GM12878 (cell line): ENCODE results near the gene LEFTY1. TPM values are rescaled to one million over a fixed set of nuclear protein-coding genes. Genes with fewer than 3 reads are reported as not detected.

ENCODE experiments used
- CHD1 ChIP-seq: IDR thresholded peaks from 2 replicates; pipeline ENCODE4 v1.6.1; 2012; ENCODE audit warnings: low read depth, low read length, improper control_type of control experiment
- DPF2 ChIP-seq: fragments of 450-650 bp; IDR thresholded peaks from 2 replicates; pipeline ENCODE4 v1.6.1; 2017; ENCODE audit warnings: mild to moderate bottlenecking
- EGR1 ChIP-seq, 2 experiments: IDR thresholded peaks; 1 replicate in 1 of 2; 2 replicates in 1 of 2; pipeline ENCODE4 v1.6.1; 2011 to 2012; ENCODE audit warnings: low read depth in 2 of 2, low read length in 2 of 2, borderline replicate concordance in 1 of 2, mild to moderate bottlenecking in 1 of 2, moderate library complexity in 1 of 2
- ETV6 ChIP-seq, 2 experiments: fragments of 450-650 bp in 1 of 2; IDR thresholded peaks in 1 of 2; conservative IDR thresholded peaks in 1 of 2; 2 replicates each; pipeline ENCODE4 v1.6.1; 2014; ENCODE audit warnings: antibody characterized with exemption in 1 of 2, borderline replicate concordance in 1 of 2, low read depth in 1 of 2, mild to moderate bottlenecking in 1 of 2, moderate library complexity in 1 of 2
- MEF2A ChIP-seq: IDR thresholded peaks from 2 replicates; pipeline ENCODE4 v1.6.1; 2011; ENCODE audit warnings: low read depth, mild to moderate bottlenecking, low read length, moderate library complexity; ENCODE audit not compliant: insufficient read depth
- REST ChIP-seq: IDR thresholded peaks from 2 replicates; pipeline ENCODE4 v1.6.1; 2012; ENCODE audit warnings: mild to moderate bottlenecking, low read depth, low read length
- SMAD5 ChIP-seq: IDR thresholded peaks from 2 replicates; pipeline ENCODE4 v1.6.1; 2016; ENCODE audit warnings: antibody characterized with exemption, low read depth
- SP1 ChIP-seq: IDR thresholded peaks from one replicate; pipeline ENCODE4 v1.6.1; 2011; ENCODE audit warnings: low read depth, low read length
- SRF ChIP-seq, 2 experiments: IDR thresholded peaks; 2 replicates each; pipeline ENCODE4 v1.6.1; 2011; ENCODE audit warnings: low read depth in 2 of 2, low read length in 2 of 2, mild to moderate bottlenecking in 1 of 2, moderate library complexity in 1 of 2
- polyA plus RNA-seq, 11 experiments: library from polyadenylated mRNA; depleted of rRNA in 4 of 11; unstranded in 6 of 11; stranded (reverse) in 5 of 11; fragments of >200 nt; fragmentation: Nextera tagmentation in 4 of 11; fragmentation: Illumina TruSeq in 1 of 11; extraction: Ambion mirVana in 4 of 11; extraction: Trizol in 1 of 11; gene quantifications; 1 replicate in 1 of 11; 2 replicates in 10 of 11; pipeline versions ENCODE4 v1.2.1 to v1.2.3, GENCODE V29; 2011 to 2016; ENCODE audit warnings: inconsistent platforms in 2 of 11, missing spikeins in 2 of 11, low read depth in 1 of 11
- total RNA-seq, 4 experiments: library from RNA; depleted of rRNA in 3 of 4; stranded (reverse); fragments of >200 nt in 3 of 4; fragmentation: Illumina TruSeq in 1 of 4; extraction: Trizol in 1 of 4; gene quantifications; 2 replicates each; pipeline versions ENCODE4 v1.2.1 to v1.2.3, GENCODE V29; 2013 to 2021

Gene LEFTY1
- total and polyA plus RNA-seq, 10 of the 15 experiments (the other 5 are each of a cell fraction or from before 2014, with no cell fraction given): 0.06 TPM; not detected in 8

GRCh38 chr1:225923692-225924555 is 35.0 kb upstream of the LEFTY1 start, which contains the start of gene PYCR2 (continued):
- TF ChIP-seq REST (no peak), SMAD5 (0 out of 2 replicates have a peak, but pooled peaks have one; percentile 27), EGR1 (IDR thresholded peaks at IDR 0.05; ENCODE audit: borderline replicate concordance in 1 of 2, low read depth in 2 of 2, low read length in 2 of 2) (peak in 1 of 2 experiments; percentile 41; a peak in 2 of 3 replicates), SRF (IDR thresholded peaks at IDR 0.05; ENCODE audit: low read depth in 2 of 2, low read length in 2 of 2) (0 out of 4 replicates have a peak, but pooled peaks of 1 of the 2 experiments have one; percentile 18), SP1 (peak; percentile 94), ETV6 (conservative IDR thresholded peaks at IDR 0.05 in 1 of 2, IDR thresholded peaks at IDR 0.05 in 1 of 2; ENCODE audit: borderline replicate concordance in 1 of 2, low read depth in 1 of 2) (peak in 1 of 2 experiments; percentile 46; a peak in 2 of 4 replicates), MEF2A (no peak), DPF2 (peak; percentile 60), CHD1 (no peak)
